ENCODE data around the gene KAZN. TPM values are rescaled to one million over a fixed set of nuclear protein-coding genes. Genes with fewer than 3 reads are reported as not detected.

Gene KAZN
- total and polyA plus RNA-seq, 4 experiments from 2014 or later = 0.08 to 0.47 TPM; not detected in 2

- Mint-ChIP-seq H3K4me1 (no peaks in the 10 kb centered on the region), H3K36me3 (no peaks in the 10 kb centered on the region), H3K27me3 (peaks cover 1 to 3% of the 10 kb centered on the region in 2 donors), H3K4me3 (no peak overlapping the region), H3K9me3 (peaks cover 0 to 2% (median 0%) of the 10 kb centered on the region in 8 donors), H3K27ac (no peak overlapping the region)
- no peaks in the 10 kb centered on the region for H3K27me3 ChIP-seq (ENCODE audit: insufficient read depth, low read length)
- no peaks in the 10 kb centered on the region for H3K36me3 ChIP-seq (ENCODE audit: insufficient read depth, low read length)
- CTCF ChIA-PET (ENCODE audit: partially characterized antibody) = no interaction called here
- DNase-seq = no peak
- POLR2A ChIA-PET (ENCODE audit: partially characterized antibody) = no interaction called here
- no peak overlapping the region for H3K27ac ChIP-seq (ENCODE audit: low read depth, low read length)
- H3K4me1 ChIP-seq (ENCODE audit: insufficient read depth, low read length) = no peaks in the 10 kb centered on the region
- intact Hi-C loops (cut with micrococcal nuclease) = no loop called here
- no peaks in the 10 kb centered on the region for H3K9me3 ChIP-seq (ENCODE audit: control insufficient read depth in 1 of 2, low read length in 2 of 2)
- H3K4me3 ChIP-seq (ENCODE audit: low read length in 2 of 2) = no peak overlapping the region
These were observed 7.9 kb upstream of the KAZN start for GRCh38 chr1:14590411-14591180.

DNA sequence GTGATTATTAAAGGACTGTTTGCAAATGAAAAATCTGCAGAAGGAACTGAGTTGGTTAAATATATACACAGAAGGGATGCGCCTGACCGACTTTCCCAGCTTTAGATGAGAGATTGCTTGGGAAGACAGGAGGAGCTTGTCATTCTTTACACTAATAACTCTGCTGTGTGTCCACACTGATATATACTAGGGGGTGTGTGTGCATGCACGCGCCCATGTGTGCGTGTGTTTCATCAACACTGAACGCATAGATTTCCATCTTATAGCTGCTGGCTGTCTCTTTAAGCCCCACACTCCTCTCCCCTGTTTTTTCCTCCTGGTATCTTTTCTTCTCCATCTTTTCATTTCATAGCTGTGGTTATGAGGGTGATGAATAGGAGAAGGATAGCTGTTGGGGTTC lies 6.9 kb upstream of the KAZN start:
- no peak for DNase-seq
- peaks cover 0 to 2% (median 0%) of the 10 kb centered on the region in 8 donors for H3K9me3 Mint-ChIP-seq
- H3K36me3 Mint-ChIP-seq = no peaks in the 10 kb centered on the region
- no peak overlapping the region for H3K27ac Mint-ChIP-seq
- Histone ChIP-seq H3K9me3 (ENCODE audit: control insufficient read depth in 1 of 2, low read length in 2 of 2) (no peaks in the 10 kb centered on the region), H3K36me3 (ENCODE audit: insufficient read depth, low read length) (no peaks in the 10 kb centered on the region), H3K4me1 (ENCODE audit: insufficient read depth, low read length) (no peaks in the 10 kb centered on the region), H3K27ac (ENCODE audit: low read depth, low read length) (no peak overlapping the region), H3K4me3 (ENCODE audit: low read length in 2 of 2) (no peak overlapping the region), H3K27me3 (ENCODE audit: insufficient read depth, low read length) (no peaks in the 10 kb centered on the region)
- ChIA-PET POLR2A (ENCODE audit: partially characterized antibody) (no interaction called here), CTCF (ENCODE audit: partially characterized antibody) (no interaction called here)
- H3K27me3 Mint-ChIP-seq = peaks cover 5 to 9% of the 10 kb centered on the region in 2 donors
- intact Hi-C loops (cut with micrococcal nuclease) = no loop called here
- no peaks in the 10 kb centered on the region for H3K4me1 Mint-ChIP-seq
- H3K4me3 Mint-ChIP-seq = no peak overlapping the region

DNA sequence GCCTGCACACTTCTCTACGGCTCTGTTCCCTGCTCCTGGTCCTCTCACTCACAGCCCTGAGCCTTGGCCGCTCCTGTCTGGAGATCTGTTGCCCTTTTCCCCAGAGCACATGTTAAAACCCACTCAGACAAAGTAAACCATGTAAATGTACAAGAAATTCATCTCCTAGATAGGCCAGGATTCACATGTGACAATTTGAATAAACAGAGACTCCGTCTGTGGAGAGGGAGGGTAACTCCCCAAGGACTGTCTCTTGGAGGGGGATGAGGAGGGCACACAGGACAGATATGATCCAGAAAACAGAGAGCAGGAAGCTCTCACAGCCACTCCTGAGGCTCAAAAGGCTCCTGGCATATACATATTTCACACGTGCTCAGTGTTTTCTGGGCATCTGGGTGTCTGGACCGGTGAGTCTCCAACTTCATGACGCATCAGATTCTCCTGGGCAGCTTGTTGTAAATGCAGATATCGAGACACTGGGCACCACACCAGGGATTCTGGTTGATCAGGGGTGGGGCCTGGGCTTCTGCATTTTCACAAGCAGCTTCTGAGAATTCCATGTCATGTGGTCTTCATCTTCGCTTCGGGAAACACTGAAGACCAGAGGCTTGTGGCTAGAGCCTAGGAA lies 6.4 kb upstream of the KAZN start:
- Histone ChIP-seq H3K4me1 (ENCODE audit: insufficient read depth, low read length) (no peaks in the 10 kb centered on the region), H3K27me3 (ENCODE audit: insufficient read depth, low read length) (no peaks in the 10 kb centered on the region), H3K27ac (ENCODE audit: low read depth, low read length) (no peak overlapping the region), H3K9me3 (ENCODE audit: control insufficient read depth in 1 of 2, low read length in 2 of 2) (no peaks in the 10 kb centered on the region), H3K4me3 (ENCODE audit: low read length in 2 of 2) (no peak overlapping the region), H3K36me3 (ENCODE audit: insufficient read depth, low read length) (no peaks in the 10 kb centered on the region)
- Mint-ChIP-seq H3K4me3 (no peak overlapping the region), H3K27ac (no peak overlapping the region), H3K27me3 (peaks cover 5 to 15% of the 10 kb centered on the region in 2 donors), H3K36me3 (no peaks in the 10 kb centered on the region), H3K9me3 (peaks cover 0 to 2% (median 0%) of the 10 kb centered on the region in 8 donors), H3K4me1 (peaks cover 0 to 4% (median 0%) of the 10 kb centered on the region in 4 donors)
- DNase-seq = no peak
- POLR2A ChIA-PET (ENCODE audit: partially characterized antibody) = no interaction called here
- intact Hi-C loops (cut with micrococcal nuclease) = no loop called here
- CTCF ChIA-PET (ENCODE audit: partially characterized antibody) = no interaction called here

DNA sequence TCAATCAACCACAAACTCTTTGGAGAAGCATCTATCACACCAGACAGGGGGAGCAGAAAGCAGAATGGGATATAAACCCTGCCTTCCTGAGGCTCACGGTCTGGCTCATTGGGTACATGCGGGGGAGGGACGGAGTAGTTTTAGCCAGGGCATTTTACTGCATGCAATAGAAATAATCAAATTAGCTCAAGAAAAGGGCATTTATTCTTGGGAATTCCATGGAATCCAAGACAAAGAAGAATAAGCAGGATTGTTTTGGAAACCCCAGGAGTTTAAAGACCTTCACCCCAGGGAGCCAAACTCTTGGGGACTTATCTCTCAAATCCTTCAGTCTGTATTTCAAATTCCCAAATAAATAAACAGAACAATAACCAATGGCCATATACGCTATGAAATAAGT lies 5.2 kb upstream of the KAZN start:
- Histone ChIP-seq H3K4me3 (ENCODE audit: low read length in 2 of 2) (no peak overlapping the region), H3K9me3 (ENCODE audit: control insufficient read depth in 1 of 2, low read length in 2 of 2) (no peaks in the 10 kb centered on the region), H3K27me3 (ENCODE audit: insufficient read depth, low read length) (peaks cover 4% of the 10 kb centered on the region), H3K36me3 (ENCODE audit: insufficient read depth, low read length) (no peaks in the 10 kb centered on the region), H3K27ac (ENCODE audit: low read depth, low read length) (no peak overlapping the region), H3K4me1 (ENCODE audit: insufficient read depth, low read length) (no peaks in the 10 kb centered on the region)
- Mint-ChIP-seq H3K27ac (peak overlapping the region in 1 of 7 donors; percentile 50), H3K36me3 (no peaks in the 10 kb centered on the region), H3K27me3 (peaks cover 10 to 19% of the 10 kb centered on the region in 2 donors), H3K4me3 (no peak overlapping the region), H3K4me1 (peaks cover 0 to 5% (median 0%) of the 10 kb centered on the region in 4 donors), H3K9me3 (peaks cover 0 to 2% (median 0%) of the 10 kb centered on the region in 8 donors)
- no peak for DNase-seq
- intact Hi-C loops (cut with micrococcal nuclease) = no loop called here
- ChIA-PET CTCF (ENCODE audit: partially characterized antibody) (no interaction called here), POLR2A (ENCODE audit: partially characterized antibody) (no interaction called here)

DNA sequence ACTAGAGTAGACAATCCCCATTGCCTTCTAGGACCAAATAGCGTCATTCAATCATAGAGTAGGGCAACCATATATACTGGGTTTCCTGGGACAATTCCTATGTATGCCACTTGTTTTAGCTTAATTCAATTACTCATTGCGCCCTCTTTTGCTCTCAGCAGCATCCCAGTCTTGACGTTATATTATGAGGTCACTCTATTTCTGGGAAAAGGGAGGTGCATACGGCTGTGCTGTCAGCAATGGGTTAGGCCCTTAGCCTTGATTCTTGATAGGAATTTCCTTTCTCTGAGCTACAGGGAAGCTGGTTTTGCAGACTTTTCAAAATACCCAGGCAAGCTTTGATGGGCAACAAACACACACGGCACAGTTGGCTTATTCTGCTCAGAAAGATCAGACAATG lies 4.4 kb upstream of the KAZN start:
- Mint-ChIP-seq H3K4me1 (peaks cover 0 to 5% (median 0%) of the 10 kb centered on the region in 4 donors), H3K9me3 (peaks cover 0 to 2% (median 0%) of the 10 kb centered on the region in 8 donors), H3K27ac (no peak overlapping the region), H3K4me3 (no peak overlapping the region), H3K27me3 (peaks cover 10 to 19% of the 10 kb centered on the region in 2 donors), H3K36me3 (no peaks in the 10 kb centered on the region)
- intact Hi-C loops (cut with micrococcal nuclease) = no loop called here
- no peak for DNase-seq
- CTCF ChIA-PET (ENCODE audit: partially characterized antibody) = no interaction called here
- H3K36me3 ChIP-seq (ENCODE audit: insufficient read depth, low read length) = no peaks in the 10 kb centered on the region
- H3K27me3 ChIP-seq (ENCODE audit: insufficient read depth, low read length) = peaks cover 4% of the 10 kb centered on the region
- no peak overlapping the region for H3K4me3 ChIP-seq (ENCODE audit: low read length in 2 of 2)
- no peaks in the 10 kb centered on the region for H3K4me1 ChIP-seq (ENCODE audit: insufficient read depth, low read length)
- no peak overlapping the region for H3K27ac ChIP-seq (ENCODE audit: low read depth, low read length)
- POLR2A ChIA-PET (ENCODE audit: partially characterized antibody) = no interaction called here
- H3K9me3 ChIP-seq (ENCODE audit: control insufficient read depth in 1 of 2, low read length in 2 of 2) = no peaks in the 10 kb centered on the region

DNA sequence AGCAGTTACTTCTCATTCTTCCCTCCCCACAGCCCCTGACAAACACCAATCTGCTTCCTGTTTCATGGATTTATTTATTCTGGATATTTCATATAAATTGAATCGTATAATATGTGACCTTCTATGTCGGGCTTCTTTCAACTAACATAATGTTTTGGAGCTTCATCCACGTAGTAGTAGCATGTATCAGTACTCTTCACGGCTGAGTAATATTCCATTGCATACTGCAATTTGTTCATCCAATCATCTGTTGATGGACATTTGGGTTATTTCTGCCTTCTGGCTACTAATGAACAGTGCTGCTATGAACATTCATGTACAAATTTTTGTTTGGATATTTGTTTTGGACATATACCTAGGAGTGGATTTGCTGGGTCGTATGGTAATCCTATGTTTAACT lies 1.9 kb upstream of the KAZN start:
- POLR2A ChIA-PET (ENCODE audit: partially characterized antibody) = no interaction called here
- H3K27ac Mint-ChIP-seq = no peak overlapping the region
- no peaks in the 10 kb centered on the region for H3K36me3 Mint-ChIP-seq
- intact Hi-C loops (cut with micrococcal nuclease) = no loop called here
- peaks cover 0 to 5% (median 0%) of the 10 kb centered on the region in 4 donors for H3K4me1 Mint-ChIP-seq
- H3K4me3 Mint-ChIP-seq = no peak overlapping the region
- DNase-seq = no peak
- no peaks in the 10 kb centered on the region for H3K36me3 ChIP-seq (ENCODE audit: insufficient read depth, low read length)
- H3K27ac ChIP-seq (ENCODE audit: low read depth, low read length) = no peak overlapping the region
- peaks cover 29 to 38% of the 10 kb centered on the region in 2 donors for H3K27me3 Mint-ChIP-seq
- H3K4me1 ChIP-seq (ENCODE audit: insufficient read depth, low read length) = no peaks in the 10 kb centered on the region
- CTCF ChIA-PET (ENCODE audit: partially characterized antibody) = no interaction called here
- no peaks in the 10 kb centered on the region for H3K9me3 ChIP-seq (ENCODE audit: control insufficient read depth in 1 of 2, low read length in 2 of 2)
- H3K27me3 ChIP-seq (ENCODE audit: insufficient read depth, low read length) = peaks cover 17% of the 10 kb centered on the region
- H3K4me3 ChIP-seq (ENCODE audit: low read length in 2 of 2) = no peak overlapping the region
- H3K9me3 Mint-ChIP-seq = peaks cover 0 to 2% (median 0%) of the 10 kb centered on the region in 8 donors

DNA sequence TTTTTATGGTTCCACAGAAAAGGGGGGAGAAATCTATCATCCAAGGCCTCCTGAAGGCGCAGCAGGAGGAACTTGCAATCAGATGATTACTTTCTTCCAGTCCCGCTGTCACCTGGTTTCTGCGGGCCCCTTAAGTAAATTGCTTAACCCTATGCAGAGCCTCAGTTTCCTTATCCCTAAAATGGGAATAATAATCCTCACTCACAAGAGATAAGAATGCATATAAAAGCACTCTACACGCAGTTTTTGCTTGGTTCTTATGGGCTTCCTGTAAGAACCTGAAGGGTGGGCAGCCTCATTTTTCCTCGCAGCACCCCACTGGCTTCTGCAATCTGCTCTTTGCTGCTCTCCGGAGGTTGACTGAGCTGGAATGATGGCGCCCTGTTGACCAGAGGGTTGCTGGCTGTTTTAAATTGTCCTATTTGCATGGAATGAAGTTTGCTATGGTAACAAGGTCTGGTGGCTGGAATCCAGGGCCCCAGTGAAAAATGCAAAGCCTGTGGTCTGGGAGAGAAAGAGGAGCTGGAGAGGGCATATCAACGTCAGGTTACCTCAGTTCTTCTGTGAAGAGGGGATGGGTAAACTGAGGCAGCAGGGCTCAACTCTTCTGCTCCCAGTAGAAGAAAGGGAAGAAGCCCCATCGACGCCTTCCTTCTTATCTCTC lies 1.0 kb upstream of the KAZN start:
- no peaks in the 10 kb centered on the region for H3K4me1 ChIP-seq (ENCODE audit: insufficient read depth, low read length)
- Mint-ChIP-seq H3K36me3 (no peaks in the 10 kb centered on the region), H3K4me3 (no peak overlapping the region), H3K27ac (no peak overlapping the region), H3K9me3 (peaks cover 0 to 2% (median 0%) of the 10 kb centered on the region in 8 donors), H3K4me1 (peaks cover 0 to 5% (median 0%) of the 10 kb centered on the region in 4 donors), H3K27me3 (peaks cover 33 to 45% of the 10 kb centered on the region in 2 donors)
- DNase-seq = no peak
- H3K36me3 ChIP-seq (ENCODE audit: insufficient read depth, low read length) = no peaks in the 10 kb centered on the region
- ChIA-PET POLR2A (ENCODE audit: partially characterized antibody) (no interaction called here), CTCF (ENCODE audit: partially characterized antibody) (no interaction called here)
- no peaks in the 10 kb centered on the region for H3K9me3 ChIP-seq (ENCODE audit: control insufficient read depth in 1 of 2, low read length in 2 of 2)
- H3K4me3 ChIP-seq (ENCODE audit: low read length in 2 of 2) = no peak overlapping the region
- H3K27me3 ChIP-seq (ENCODE audit: insufficient read depth, low read length) = peaks cover 17% of the 10 kb centered on the region
- intact Hi-C loops (cut with micrococcal nuclease) = no loop called here
- no peak overlapping the region for H3K27ac ChIP-seq (ENCODE audit: low read depth, low read length)
